ENCODE data around the gene LAX1. TPM values are rescaled to one million over a fixed set of nuclear protein-coding genes. Genes with fewer than 3 reads are reported as not detected.
"Not testable (repeated sequence)": the region's sequence is repeated elsewhere in the genome, so short reads cannot be mapped to it uniquely, and the experiment has no call there.

Gene LAX1
- total RNA-seq, 4 donors from 2014 or later, result 0.17 to 0.79 (median 0.48) TPM

- TF ChIP-seq POLR2A (IDR thresholded peaks at IDR 0.05) (no peak), CTCF (IDR thresholded peaks at IDR 0.05) (no peak)
- intact Hi-C loops (cut with DNase I; ENCODE audit: low total_unique reads), result no loop called here
- WGBS, 2 donors, result 75 to 79% methylated on average over 3 of the region's 3 CpGs
- no peak for DNase-seq (ENCODE audit: low spot score in 2 of 2)
- no peak overlapping the region for H3K4me3 ChIP-seq (ENCODE audit: low read depth, poor library complexity, severe bottlenecking)
These were observed 13.2 kb downstream of the LAX1 start for GRCh38 chr1:203778146-203778545.

GRCh38 chr1:203778789-203779188, 13.8 kb downstream of the LAX1 start:
- DNase-seq (ENCODE audit: low spot score in 2 of 2), result no peak
- intact Hi-C loops (cut with DNase I; ENCODE audit: low total_unique reads), result no loop called here
- 88 to 90% methylated on average over 4 of the region's 4 CpGs for WGBS, 2 donors
- H3K4me3 ChIP-seq (ENCODE audit: low read depth, poor library complexity, severe bottlenecking), result no peak overlapping the region
- TF ChIP-seq CTCF (IDR thresholded peaks at IDR 0.05) (no peak), POLR2A (IDR thresholded peaks at IDR 0.05) (no peak)

GRCh38 chr1:203781962-203782361, 17.0 kb downstream of the LAX1 start:
- no peak overlapping the region for H3K4me3 ChIP-seq (ENCODE audit: low read depth, poor library complexity, severe bottlenecking)
- DNase-seq (ENCODE audit: low spot score in 2 of 2), result no peak
- intact Hi-C loops (cut with DNase I; ENCODE audit: low total_unique reads), result no loop called here
- 90 to 93% methylated on average over 7 of the region's 7 CpGs for WGBS, 2 donors
- no peak for TF ChIP-seq CTCF (IDR thresholded peaks at IDR 0.05)
- no peak for TF ChIP-seq POLR2A (IDR thresholded peaks at IDR 0.05)

- intact Hi-C loops (cut with DNase I; ENCODE audit: low total_unique reads), result no loop called here
- TF ChIP-seq CTCF (IDR thresholded peaks at IDR 0.05), result no peak
- no peak for TF ChIP-seq POLR2A (IDR thresholded peaks at IDR 0.05)
- no peak for DNase-seq (ENCODE audit: low spot score in 2 of 2)
- no peak overlapping the region for H3K4me3 ChIP-seq (ENCODE audit: low read depth, poor library complexity, severe bottlenecking)
- WGBS, 2 donors, result 84 to 98% methylated on average over 3 of the region's 3 CpGs
These were observed 25.0 kb downstream of the LAX1 start for GRCh38 chr1:203789966-203790365.

- 74 to 83% methylated on average over 3 of the region's 3 CpGs for WGBS, 2 donors
- DNase-seq (ENCODE audit: low spot score in 2 of 2), result peak in 1 of 2 donors; percentile 14
- TF ChIP-seq CTCF (IDR thresholded peaks at IDR 0.05) (no peak), POLR2A (IDR thresholded peaks at IDR 0.05) (no peak)
- no peak overlapping the region for H3K4me3 ChIP-seq (ENCODE audit: low read depth, poor library complexity, severe bottlenecking)
- intact Hi-C loops (cut with DNase I; ENCODE audit: low total_unique reads), result no loop called here
These were observed 26.5 kb downstream of the LAX1 start for GRCh38 chr1:203791498-203791897.

- TF ChIP-seq POLR2A (IDR thresholded peaks at IDR 0.05), result no peak
- TF ChIP-seq CTCF (IDR thresholded peaks at IDR 0.05), result no peak
- peak in 1 of 2 donors; percentile 20 for DNase-seq (ENCODE audit: low spot score in 2 of 2)
- H3K4me3 ChIP-seq (ENCODE audit: low read depth, poor library complexity, severe bottlenecking), result no peak overlapping the region
- WGBS, 2 donors, result 55 to 74% methylated on average over 2 of the region's 2 CpGs
- intact Hi-C loops (cut with DNase I; ENCODE audit: low total_unique reads), result no loop called here
These were observed 27.5 kb downstream of the LAX1 start for GRCh38 chr1:203792486-203792885.

GRCh38 chr1:203793561-203793960, 28.6 kb downstream of the LAX1 start:
- DNase-seq (ENCODE audit: low spot score in 2 of 2), result peak in 1 of 2 donors; percentile 63
- WGBS, 2 donors, result 94 to 95% methylated on average over 7 of the region's 7 CpGs
- H3K4me3 ChIP-seq (ENCODE audit: low read depth, poor library complexity, severe bottlenecking); intact Hi-C loops (cut with DNase I; ENCODE audit: low total_unique reads): not testable (repeated sequence)
